Hepatocyte (in vitro differentiated cells): Measurements from ENCODE around the gene FILIP1. TPM values are rescaled to one million over a fixed set of nuclear protein-coding genes. Genes with fewer than 3 reads are reported as not detected.

Experiments
- DNase-seq: peaks from one replicate; pipeline ENCODE4 v3.0.0-alpha.2; 2016; ENCODE audit warnings: low spot score
- H2AFZ ChIP-seq: fragments of 200-600 bp; sonication (generic); 2 replicates; pipeline ENCODE4 v1.6.0; 2016; ENCODE audit warnings: antibody characterized with exemption, mild to moderate bottlenecking
- H3K27ac ChIP-seq: fragments of 200-600 bp; sonication (generic); 2 replicates; pipeline ENCODE4 v1.5.1; 2016; ENCODE audit warnings: mild to moderate bottlenecking
- H3K27me3 ChIP-seq: fragments of 200-600 bp; sonication (generic); 2 replicates; pipeline ENCODE4 v1.6.1; 2016
- H3K36me3 ChIP-seq: fragments of 200-600 bp; sonication (generic); replicated peaks from 2 replicates; pipeline ENCODE4 v1.5.1; 2016; ENCODE audit warnings: low read depth; ENCODE audit not compliant: insufficient read depth
- H3K4me1 ChIP-seq: fragments of 200-600 bp; sonication (generic); 2 replicates; pipeline ENCODE4 v1.5.1; 2016; ENCODE audit warnings: mild to moderate bottlenecking, moderate library complexity; ENCODE audit not compliant: insufficient read depth
- H3K4me2 ChIP-seq: fragments of 200-600 bp; sonication (generic); 2 replicates; pipeline ENCODE4 v1.6.0; 2016
- H3K4me3 ChIP-seq: fragments of 200-600 bp; sonication (generic); 2 replicates; pipeline ENCODE4 v1.5.1; 2016; ENCODE audit warnings: mild to moderate bottlenecking
- H3K79me2 ChIP-seq: fragments of 200-600 bp; sonication (generic); 2 replicates; pipeline ENCODE4 v1.6.0; 2017; ENCODE audit warnings: mild to moderate bottlenecking
- H3K9me2 ChIP-seq: fragments of 200-600 bp; sonication (generic); replicated peaks from 2 replicates; pipeline ENCODE4 v1.6.0; 2017; ENCODE audit warnings: mild to moderate bottlenecking; ENCODE audit not compliant: insufficient read depth
- H3K9me3 ChIP-seq: fragments of 200-600 bp; sonication (generic); 2 replicates; pipeline ENCODE4 v1.5.1; 2016; ENCODE audit warnings: low read depth, mild to moderate bottlenecking
- H4K20me1 ChIP-seq: fragments of 200-600 bp; sonication (generic); 2 replicates; pipeline ENCODE4 v1.6.0; 2016; ENCODE audit warnings: mild to moderate bottlenecking; ENCODE audit not compliant: insufficient read depth, poor library complexity, severe bottlenecking
- CTCF ChIP-seq: fragments of 200-600 bp; sonication (generic); IDR thresholded peaks from 2 replicates; pipeline ENCODE4 v1.5.1; 2016; ENCODE audit warnings: antibody characterized with exemption, mild to moderate bottlenecking; ENCODE audit not compliant: poor library complexity
- EZH2 ChIP-seq: fragments of 200-600 bp; sonication (generic); IDR thresholded peaks from 2 replicates; pipeline ENCODE4 v1.6.1; 2016; ENCODE audit warnings: antibody characterized with exemption, mild to moderate bottlenecking, borderline replicate concordance
- EZH2phosphoT487 ChIP-seq: fragments of 200-600 bp; sonication (generic); IDR thresholded peaks from one replicate; pipeline ENCODE4 v1.6.1; 2018; ENCODE audit warnings: antibody characterized with exemption, mild to moderate bottlenecking, low read depth, moderate library complexity; ENCODE audit not compliant: unreplicated experiment, severe bottlenecking
- WGBS: methylation state at CpG from one replicate; pipeline ENCODE4 v1.1.6; 2016; ENCODE audit warnings: low lambda C conversion rate; ENCODE audit errors: missing lambda C conversion rate; 5-methylcytosine and 5-hydroxymethylcytosine counted together
- polyA plus RNA-seq: library from polyadenylated mRNA; unstranded; fragments of >200 nt; fragmentation: Nextera tagmentation; extraction: Ambion mirVana; gene quantifications from 2 replicates; pipeline ENCODE4 v1.2.1, GENCODE V29; 2016
- total RNA-seq: library from RNA; depleted of rRNA; stranded (reverse); fragments of >200 nt; gene quantifications from 2 replicates; pipeline ENCODE4 v1.2.3, GENCODE V29; 2014

Gene FILIP1
- total RNA-seq (6.0 and 7.3 TPM in 2 replicates), polyA plus RNA-seq (4.1 and 5.7 TPM in 2 replicates)

GRCh38 chr6:75493400-75494064, at the start of gene FILIP1:
FILIP1 (minus strand) TSS chr6:75493800; CDS start chr6:75414972, 78,828 bp downstream.
- peak; percentile 64 for DNase-seq
- peak within 1 kb of the TSS; percentile 9 for H3K4me3 ChIP-seq

GRCh38 chr6:75543311-75543710, 49.7 kb upstream of the FILIP1 start:
- Histone ChIP-seq H3K36me3 (no peaks in the 10 kb centered on the region), H3K4me2 (no peak overlapping the region), H3K27me3 (no peaks in the 10 kb centered on the region), H3K9me3 (no peaks in the 10 kb centered on the region), H3K79me2 (no peaks in the 10 kb centered on the region), H3K9me2 (no peaks in the 10 kb centered on the region), H3K4me1 (no peaks in the 10 kb centered on the region), H4K20me1 (no peaks in the 10 kb centered on the region), H2AFZ (no peak overlapping the region), H3K4me3 (no peak overlapping the region), H3K27ac (no peak overlapping the region)
- 85% methylated on average over 2 of the region's 2 CpGs for WGBS
- DNase-seq = no peak
- no peak for TF ChIP-seq CTCF
- TF ChIP-seq EZH2 = no peak
- TF ChIP-seq EZH2phosphoT487 = no peak

More at GRCh38 chr6:75493400-75494064, at the start of gene FILIP1:
- Histone ChIP-seq H3K27me3 (no peaks in the 10 kb centered on the region), H3K27ac (peak within 1 kb of the TSS; percentile 74), H3K9me3 (no peaks in the 10 kb centered on the region), H3K9me2 (no peaks in the 10 kb centered on the region), H2AFZ (peak within 1 kb of the TSS; percentile 18), H3K36me3 (no peaks in the 10 kb centered on the region), H3K4me2 (peak within 1 kb of the TSS; percentile 68), H3K79me2 (peaks cover 2% of the 10 kb centered on the region), H3K4me1 (no peaks in the 10 kb centered on the region), H4K20me1 (no peaks in the 10 kb centered on the region)
- whole genome bisulfite sequencing = 9% methylated on average over 10 of the region's 10 CpGs
- TF ChIP-seq EZH2phosphoT487 (no peak), EZH2 (no peak), CTCF (no peak)

GRCh38 chr6:75539136-75539535, 45.5 kb upstream of the FILIP1 start:
- Histone ChIP-seq H3K27me3 (no peaks in the 10 kb centered on the region), H3K36me3 (no peaks in the 10 kb centered on the region), H3K9me2 (no peaks in the 10 kb centered on the region), H3K4me2 (no peak overlapping the region), H3K4me1 (no peaks in the 10 kb centered on the region), H3K4me3 (no peak overlapping the region), H3K79me2 (no peaks in the 10 kb centered on the region), H3K27ac (no peak overlapping the region), H4K20me1 (no peaks in the 10 kb centered on the region), H2AFZ (no peak overlapping the region), H3K9me3 (no peaks in the 10 kb centered on the region)
- WGBS = 72% methylated on average over 4 of the region's 4 CpGs
- no peak for TF ChIP-seq EZH2phosphoT487
- no peak for TF ChIP-seq EZH2
- no peak for TF ChIP-seq CTCF
- no peak for DNase-seq
